Esophagus (tissue), 2 donors: Measurements from ENCODE around the gene GPR31. TPM values are rescaled to one million over a fixed set of nuclear protein-coding genes. Genes with fewer than 3 reads are reported as not detected.
"Not testable (repeated sequence)": the region's sequence is repeated elsewhere in the genome, so short reads cannot be mapped to it uniquely, and the experiment has no call there.

Experiments
- H3K27ac ChIP-seq, 2 donors: one replicate each; pipeline ENCODE4 v1.5.1; 2013; ENCODE audit warnings: low read depth in 2 of 2, mild to moderate bottlenecking in 2 of 2, inconsistent platforms in 1 of 2, low read length in 1 of 2, moderate library complexity in 1 of 2
- H3K27me3 ChIP-seq, 2 donors: one replicate each; pipeline ENCODE4 v1.6.1; 2013; ENCODE audit warnings: low read length in 2 of 2, control low read depth in 1 of 2, mild to moderate bottlenecking in 1 of 2; ENCODE audit not compliant: insufficient read depth in 2 of 2, control insufficient read depth in 1 of 2
- H3K36me3 ChIP-seq, 2 donors: one replicate each; pipeline ENCODE4 v1.6.1; 2013; ENCODE audit warnings: low read length in 1 of 2; ENCODE audit not compliant: control insufficient read depth in 2 of 2, insufficient read depth in 2 of 2
- H3K4me1 ChIP-seq, 2 donors: one replicate each; pipeline ENCODE4 v1.6.1; 2013; ENCODE audit warnings: low read length in 1 of 2; ENCODE audit not compliant: control insufficient read depth in 2 of 2, insufficient read depth in 2 of 2
- H3K4me3 ChIP-seq, 2 donors: one replicate each; pipeline ENCODE4 v1.5.1; 2013; ENCODE audit warnings: low read length in 2 of 2, mild to moderate bottlenecking in 2 of 2, low read depth in 1 of 2, moderate library complexity in 1 of 2
- H3K9me3 ChIP-seq, 2 donors: one replicate each; pipeline ENCODE4 v1.6.1; 2013; ENCODE audit warnings: mild to moderate bottlenecking in 2 of 2, low read depth in 1 of 2, low read length in 1 of 2, moderate library complexity in 1 of 2; ENCODE audit not compliant: control insufficient read depth in 2 of 2, insufficient read depth in 1 of 2
- WGBS, 2 donors: extraction: QIAGEN DNeasy Blood & Tissue Kit; methylation state at CpG; one replicate each; pipeline ENCODE4 v1.1.7; 2013; 5-methylcytosine and 5-hydroxymethylcytosine counted together
- polyA plus RNA-seq, 2 donors: library from polyadenylated mRNA; stranded (reverse); fragments of 200-250 nt; gene quantifications; one replicate each; pipeline ENCODE4 v1.2.3, GENCODE V29; 2013
- donor health status: healthy with polysubstance abuse.
- donor health status: Bipolar disorder and iron deficiency.

GPR31 gene
- polyA plus RNA-seq: not detected

- H3K4me3 ChIP-seq: no peak within 1 kb of the TSS
- H3K36me3 ChIP-seq: no peaks in the 10 kb centered on the region
- no peaks in the 10 kb centered on the region for H3K9me3 ChIP-seq
- H3K4me1 ChIP-seq: peaks cover 0 to 3% of the 10 kb centered on the region in 2 donors
- WGBS, 2 donors: 76 to 79% methylated on average over 4 of the region's 4 CpGs
- H3K27ac ChIP-seq: no peak within 1 kb of the TSS
- H3K27me3 ChIP-seq: no peaks in the 10 kb centered on the region
Measured at GRCh38 chr6:167157863-167158262, at the start of gene GPR31. TSS of gene GPR31 (minus strand) at chr6:167157980. CDS start at chr6:167157831, 149 bp downstream.

GRCh38 chr6:167207527-167207926 lies 49.7 kb upstream of the GPR31 start:
- Histone ChIP-seq H3K27me3 (no peaks in the 10 kb centered on the region), H3K36me3 (no peaks in the 10 kb centered on the region), H3K9me3 (no peaks in the 10 kb centered on the region), H3K27ac (no peak overlapping the region), H3K4me1 (peaks cover 0 to 2% of the 10 kb centered on the region in 2 donors), H3K4me3 (no peak overlapping the region)
- WGBS, 2 donors: 83 to 85% methylated on average over 7 of the region's 7 CpGs

GRCh38 chr6:167205316-167205715 lies 47.5 kb upstream of the GPR31 start:
- not testable (repeated sequence) for H3K27me3 ChIP-seq, H3K9me3 ChIP-seq, H3K4me1 ChIP-seq, H3K27ac ChIP-seq, H3K36me3 ChIP-seq, H3K4me3 ChIP-seq
- 87 to 92% methylated on average over 10 to 11 of the region's 11 CpGs for WGBS, 2 donors

GRCh38 chr6:167204059-167204348 lies 46.2 kb upstream of the GPR31 start:
- H3K36me3 ChIP-seq, H3K4me1 ChIP-seq, H3K27me3 ChIP-seq, H3K9me3 ChIP-seq, H3K27ac ChIP-seq, H3K4me3 ChIP-seq: not testable (repeated sequence)
- WGBS, 2 donors: 56 to 61% methylated on average over 9 to 10 of the region's 10 CpGs

- not testable (repeated sequence) for H3K27ac ChIP-seq, H3K36me3 ChIP-seq, H3K4me3 ChIP-seq, H3K27me3 ChIP-seq, H3K4me1 ChIP-seq, H3K9me3 ChIP-seq
- 81 to 84% methylated on average over 28 to 29 of the region's 29 CpGs for WGBS, 2 donors
Measured at GRCh38 chr6:167203261-167204058, 45.7 kb upstream of the GPR31 start.

- H3K4me1 ChIP-seq, H3K27ac ChIP-seq, H3K4me3 ChIP-seq, H3K9me3 ChIP-seq, H3K27me3 ChIP-seq, H3K36me3 ChIP-seq: not testable (repeated sequence)
- 79 to 89% methylated on average over 4 to 8 of the region's 8 CpGs for WGBS, 2 donors
Measured at GRCh38 chr6:167202613-167203012, 44.8 kb upstream of the GPR31 start.

GRCh38 chr6:167200806-167201205 lies 43.0 kb upstream of the GPR31 start:
- WGBS, 2 donors: 94 to 95% methylated on average over 14 of the region's 14 CpGs
- Histone ChIP-seq H3K36me3 (no peaks in the 10 kb centered on the region), H3K27me3 (no peaks in the 10 kb centered on the region), H3K4me3 (no peak overlapping the region), H3K9me3 (no peaks in the 10 kb centered on the region), H3K27ac (no peak overlapping the region), H3K4me1 (peaks cover 0 to 2% of the 10 kb centered on the region in 2 donors)

GRCh38 chr6:167195941-167196610 lies 38.3 kb upstream of the GPR31 start:
- 60 to 61% methylated on average over 10 of the region's 21 CpGs for WGBS, 2 donors
- H3K4me3 ChIP-seq, H3K36me3 ChIP-seq, H3K4me1 ChIP-seq, H3K9me3 ChIP-seq, H3K27me3 ChIP-seq, H3K27ac ChIP-seq: not testable (repeated sequence)

GRCh38 chr6:167193515-167194125 lies 35.8 kb upstream of the GPR31 start:
- H3K36me3 ChIP-seq, H3K4me3 ChIP-seq, H3K9me3 ChIP-seq, H3K27me3 ChIP-seq, H3K4me1 ChIP-seq, H3K27ac ChIP-seq: not testable (repeated sequence)
- 76 to 79% methylated on average over 6 of the region's 6 CpGs for WGBS, 2 donors
